Right lobe of liver (tissue), 6 donors: ENCODE data around the gene MEIS2. TPM values are rescaled to one million over a fixed set of nuclear protein-coding genes. Genes with fewer than 3 reads are reported as not detected.
A peak's percentile ranks its signal among the peaks of the same experiment; 100 is the strongest.

Experiments used
- ATAC-seq, 4 donors: fragments of 200-7000 bp; cut with Tn5 transposase; one replicate each; pipeline ENCODE4 v1.9.1; 2020; ENCODE audit warnings: mild to moderate bottlenecking in 4 of 4, moderate library complexity in 4 of 4
- DNase-seq, 3 donors: peaks; one replicate each; pipeline ENCODE4 v3.0.0-alpha.2; 2020
- H3K27ac ChIP-seq, 3 donors: fragments of 200-600 bp; one replicate each; pipeline ENCODE4 v1.8.0; 2022
- H3K27me3 ChIP-seq, 2 donors: fragments of 200-600 bp; one replicate each; pipeline ENCODE4 v1.8.0; 2022
- H3K36me3 ChIP-seq, 4 donors: fragments of 200-600 bp; sonication (generic) in 1 of 4; one replicate each; pipeline versions ENCODE4 v1.5.1 to v1.8.0; 2017 to 2022; ENCODE audit warnings: control low read depth in 1 of 4
- H3K4me1 ChIP-seq, 4 donors: fragments of 200-600 bp; sonication (generic) in 1 of 4; one replicate each; pipeline versions ENCODE4 v1.5.1 to v1.8.0; 2017 to 2022; ENCODE audit warnings: control low read depth in 1 of 4
- H3K4me3 ChIP-seq, 3 donors: fragments of 200-600 bp; one replicate each; pipeline ENCODE4 v1.8.0; 2022
- H3K9me3 ChIP-seq, 4 donors: fragments of 200-600 bp; sonication (generic) in 1 of 4; one replicate each; pipeline versions ENCODE4 v1.5.1 to v1.8.0; 2017 to 2022; ENCODE audit warnings: control low read depth in 1 of 4
- CTCF ChIP-seq, 4 donors: fragments of 200-600 bp in 3 of 4; fragments of 450-650 bp in 1 of 4; IDR thresholded peaks; one replicate each; pipeline versions ENCODE4 v1.5.1 to v1.8.0; 2016 to 2022; ENCODE audit warnings: antibody characterized with exemption in 4 of 4, mild to moderate bottlenecking in 2 of 4
- POLR2A ChIP-seq: fragments of 450-650 bp; IDR thresholded peaks from one replicate; pipeline ENCODE4 v1.6.1; 2017; ENCODE audit warnings: antibody characterized with exemption, mild to moderate bottlenecking
- whole genome bisulfite sequencing: methylation state at CpG from one replicate; pipeline ENCODE4 v1.1.6; 2018; ENCODE audit warnings: low coverage, low lambda C conversion rate; ENCODE audit not compliant: insufficient coverage; ENCODE audit errors: missing lambda C conversion rate; 5-methylcytosine and 5-hydroxymethylcytosine counted together
- intact Hi-C, 2 donors: fragments of 100-400 bp; cut with DNase I; formaldehyde crosslinking; loops; one replicate each; pipeline versions ENCODE4 v1.11.2 to v1.14.1; 2022
- total RNA-seq, 6 experiments: library from RNA; depleted of rRNA in 2 of 6; stranded (reverse); fragments of >200 nt in 2 of 6; fragmentation: NEBNext Ultra II Directional in 3 of 6; extraction: Animal tissue kit (Norgen Biotek cat#: 25700) in 3 of 6; gene quantifications; one replicate each; pipeline versions ENCODE4 v1.1.0 to v1.2.4, GENCODE V29; 2016 to 2023
- donor health status: DM: no; HTN: yes; CAD: no.
- donor health status: DM: no; HTN: no; CAD: no.
- donor health status: DM: no; HTN: no; CAD: no.
- donor health status: DM: no; HTN: yes; CAD: no.
- donor health status: DM: no; HTN: yes; CAD: no.

Gene MEIS2
- total RNA-seq, 6 experiments from 2014 or later, result 6.1 to 18.0 (median 7.9) TPM

GRCh38 chr15:36970522-36970921 is 129.8 kb downstream of the MEIS2 start:
- Histone ChIP-seq H3K36me3 (no peaks in the 10 kb centered on the region), H3K9me3 (peaks cover 0 to 5% (median 0%) of the 10 kb centered on the region in 4 donors), H3K4me1 (peaks cover 0 to 7% (median 0%) of the 10 kb centered on the region in 4 donors), H3K27me3 (no peaks in the 10 kb centered on the region), H3K27ac (no peak overlapping the region), H3K4me3 (no peak overlapping the region)
- ATAC-seq (no peak), DNase-seq (no peak)
- intact Hi-C loops, result no loop called here
- 79% methylated on average over 5 of the region's 5 CpGs for WGBS
- TF ChIP-seq CTCF (IDR thresholded peaks at IDR 0.05) (no peak), POLR2A (no peak)

GRCh38 chr15:36967929-36968328 is 132.4 kb downstream of the MEIS2 start:
- WGBS, result 95% methylated on average over 4 of the region's 4 CpGs
- intact Hi-C loops, result no loop called here
- no peak for DNase-seq

GRCh38 chr15:36966708-36967107 is 133.6 kb downstream of the MEIS2 start:
- no peak for TF ChIP-seq CTCF (IDR thresholded peaks at IDR 0.05)
- no peak overlapping the region for H3K4me3 ChIP-seq
- no peaks in the 10 kb centered on the region for H3K9me3 ChIP-seq
- ATAC-seq (peak in 1 of 4 donors; percentile 22), DNase-seq (no peak)
- H3K36me3 ChIP-seq, result no peaks in the 10 kb centered on the region
- peaks cover 0 to 7% (median 0%) of the 10 kb centered on the region in 4 donors for H3K4me1 ChIP-seq
- H3K27me3 ChIP-seq, result no peaks in the 10 kb centered on the region
- intact Hi-C loops, result no loop called here
- H3K27ac ChIP-seq, result no peak overlapping the region

More at GRCh38 chr15:36967929-36968328, 132.4 kb downstream of the MEIS2 start:
- Histone ChIP-seq H3K4me1 (peaks cover 0 to 7% (median 0%) of the 10 kb centered on the region in 4 donors), H3K36me3 (no peaks in the 10 kb centered on the region), H3K9me3 (no peaks in the 10 kb centered on the region), H3K27ac (no peak overlapping the region), H3K4me3 (no peak overlapping the region), H3K27me3 (no peaks in the 10 kb centered on the region)
- TF ChIP-seq POLR2A (no peak), CTCF (IDR thresholded peaks at IDR 0.05) (no peak)
- no peak for ATAC-seq

- ATAC-seq (peak; percentile 47 to 85 (median 74)), DNase-seq (peak in 1 of 3 donors; percentile 63)
- WGBS, result 32% methylated on average over 4 of the region's 4 CpGs
- Histone ChIP-seq H3K4me3 (no peak overlapping the region), H3K27ac (no peak overlapping the region), H3K27me3 (no peaks in the 10 kb centered on the region), H3K36me3 (no peaks in the 10 kb centered on the region), H3K4me1 (peaks cover 0 to 14% (median 0%) of the 10 kb centered on the region in 4 donors), H3K9me3 (no peaks in the 10 kb centered on the region)
- no peak for TF ChIP-seq POLR2A
- no peak for TF ChIP-seq CTCF (IDR thresholded peaks at IDR 0.05)
- intact Hi-C loops, result no loop called here
Measured at GRCh38 chr15:36965570-36966342, 134.6 kb downstream of the MEIS2 start.
